DOHH2 (cell line): ENCODE measurements around the gene IFITM10.
"Not testable (repeated sequence)": the region's sequence is repeated elsewhere in the genome, so short reads cannot be mapped to it uniquely, and the experiment has no call there.

ENCODE experiments used
- H3F3A ChIP-seq: fragments of 200-600 bp; sonication (generic), shearing (Covaris generic); 2 replicates; pipeline ENCODE4 v1.6.0; 2016; ENCODE audit warnings: antibody characterized with exemption, mild to moderate bottlenecking; ENCODE audit not compliant: control insufficient read depth, insufficient read depth
- H3K27ac ChIP-seq: fragments of 200-600 bp; sonication (generic); 2 replicates; pipeline ENCODE4 v1.5.1; 2014; ENCODE audit warnings: low read depth, mild to moderate bottlenecking, low read length, moderate library complexity
- H3K27me3 ChIP-seq: fragments of 200-600 bp; sonication (generic); 2 replicates; pipeline ENCODE4 v1.6.1; 2014; ENCODE audit warnings: mild to moderate bottlenecking, low read length, mixed read lengths; ENCODE audit not compliant: control insufficient read depth
- H3K36me3 ChIP-seq: fragments of 200-600 bp; sonication (generic); 2 replicates; pipeline ENCODE4 v1.6.1; 2014; ENCODE audit warnings: mild to moderate bottlenecking, low read length, moderate library complexity, mixed read lengths; ENCODE audit not compliant: control insufficient read depth
- H3K4me1 ChIP-seq: fragments of 200-600 bp; sonication (generic); 2 replicates; pipeline ENCODE4 v1.6.1; 2014; ENCODE audit warnings: mild to moderate bottlenecking, low read length, mixed read lengths; ENCODE audit not compliant: control insufficient read depth
- H3K4me2 ChIP-seq: fragments of 200-600 bp; sonication (generic); 2 replicates; pipeline ENCODE4 v1.6.0; 2014; ENCODE audit warnings: mild to moderate bottlenecking, low read length, moderate library complexity
- H3K4me3 ChIP-seq: fragments of 200-600 bp; sonication (generic); 2 replicates; pipeline ENCODE4 v1.5.1; 2014; ENCODE audit warnings: mild to moderate bottlenecking, low read length, mixed read lengths
- H3K79me2 ChIP-seq: fragments of 200-600 bp; sonication (generic); 2 replicates; pipeline ENCODE4 v1.6.1; 2014; ENCODE audit warnings: mild to moderate bottlenecking, low read length, mixed read lengths; ENCODE audit not compliant: control insufficient read depth
- H3K9me2 ChIP-seq: fragments of 200-600 bp; sonication (generic); replicated peaks from 2 replicates; pipeline ENCODE4 v1.6.1; 2014; ENCODE audit warnings: mild to moderate bottlenecking, low read length, mixed read lengths; ENCODE audit not compliant: control insufficient read depth
- H3K9me3 ChIP-seq: fragments of 200-600 bp; sonication (generic); 2 replicates; pipeline ENCODE4 v1.6.1; 2014; ENCODE audit warnings: antibody characterized with exemption, low read length, mixed read lengths; ENCODE audit not compliant: control insufficient read depth, insufficient read depth
- H4K20me1 ChIP-seq: fragments of 200-600 bp; sonication (generic); 2 replicates; pipeline ENCODE4 v1.6.0; 2014; ENCODE audit warnings: low read depth, mild to moderate bottlenecking, antibody characterized with exemption, low read length, moderate library complexity; ENCODE audit not compliant: control insufficient read depth, insufficient read depth
- EZH2phosphoT487 ChIP-seq: fragments of 200-600 bp; sonication (generic); IDR thresholded peaks from 2 replicates; pipeline ENCODE4 v1.6.1; 2017; ENCODE audit warnings: borderline replicate concordance, mild to moderate bottlenecking, antibody characterized with exemption, low read length, moderate library complexity, mixed read lengths
- TF ChIP-seq, protein P1 (sequence below): fragments of 200-600 bp; sonication (generic); IDR thresholded peaks from one replicate; pipeline ENCODE4 v1.5.1; 2014; ENCODE audit warnings: antibody characterized with exemption, mild to moderate bottlenecking, low read depth, low read length; ENCODE audit not compliant: poor library complexity, severe bottlenecking

The IFITM10 gene

DNA sequence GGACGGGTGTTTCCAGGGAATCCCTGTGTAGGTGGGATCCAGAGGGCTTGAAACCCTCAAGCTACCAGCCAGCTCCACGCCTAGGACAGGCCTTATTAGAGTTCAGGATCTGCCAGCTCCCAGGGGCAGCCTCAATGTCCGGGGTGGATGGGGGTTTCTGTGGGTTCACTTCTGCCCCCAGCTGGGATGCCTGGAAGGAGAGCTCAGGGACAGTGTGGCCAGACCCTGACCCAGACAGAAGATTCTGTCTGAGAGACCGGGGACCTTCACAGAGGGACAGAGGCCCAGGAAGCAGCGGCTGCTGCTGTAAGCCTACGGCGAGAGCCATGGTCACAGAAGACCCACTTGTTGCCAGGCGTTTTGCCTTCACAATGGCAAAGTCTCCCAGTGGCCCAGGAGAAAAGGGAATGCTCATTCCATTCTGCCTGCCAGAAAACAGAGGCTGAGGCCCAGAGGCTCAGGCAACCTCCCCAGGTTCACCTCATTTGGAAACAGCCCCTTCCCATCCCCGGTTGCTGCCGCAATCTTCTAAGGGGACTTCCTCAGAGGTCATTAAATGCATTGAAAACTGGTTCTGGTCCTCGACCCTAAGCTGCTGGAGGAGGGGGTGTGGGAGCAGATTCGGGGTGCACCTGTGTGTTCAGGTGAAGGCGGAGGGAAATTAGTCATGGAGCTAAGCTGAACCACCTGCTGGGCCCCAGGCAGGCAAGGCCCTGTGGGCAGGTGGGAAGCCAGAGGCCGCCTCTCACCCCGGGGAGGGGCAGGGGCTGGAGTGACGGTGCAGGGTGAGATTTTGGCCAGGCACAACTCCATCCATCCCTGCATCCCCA, 58.3 kb downstream of the IFITM10 start:
- Histone ChIP-seq H3K36me3 (no peaks in the 10 kb centered on the region), H3K27me3 (peaks cover 2% of the 10 kb centered on the region; the same call in 1 of the 2 replicates), H3F3A (no peaks in the 10 kb centered on the region), H3K9me2 (no peaks in the 10 kb centered on the region), H3K4me2 (no peak overlapping the region), H3K27ac (no peak overlapping the region), H3K79me2 (no peaks in the 10 kb centered on the region), H3K4me3 (no peak overlapping the region), H4K20me1 (no peaks in the 10 kb centered on the region), H3K4me1 (peaks cover 7% of the 10 kb centered on the region), H3K9me3 (no peaks in the 10 kb centered on the region)
- TF ChIP-seq, protein P1, sequence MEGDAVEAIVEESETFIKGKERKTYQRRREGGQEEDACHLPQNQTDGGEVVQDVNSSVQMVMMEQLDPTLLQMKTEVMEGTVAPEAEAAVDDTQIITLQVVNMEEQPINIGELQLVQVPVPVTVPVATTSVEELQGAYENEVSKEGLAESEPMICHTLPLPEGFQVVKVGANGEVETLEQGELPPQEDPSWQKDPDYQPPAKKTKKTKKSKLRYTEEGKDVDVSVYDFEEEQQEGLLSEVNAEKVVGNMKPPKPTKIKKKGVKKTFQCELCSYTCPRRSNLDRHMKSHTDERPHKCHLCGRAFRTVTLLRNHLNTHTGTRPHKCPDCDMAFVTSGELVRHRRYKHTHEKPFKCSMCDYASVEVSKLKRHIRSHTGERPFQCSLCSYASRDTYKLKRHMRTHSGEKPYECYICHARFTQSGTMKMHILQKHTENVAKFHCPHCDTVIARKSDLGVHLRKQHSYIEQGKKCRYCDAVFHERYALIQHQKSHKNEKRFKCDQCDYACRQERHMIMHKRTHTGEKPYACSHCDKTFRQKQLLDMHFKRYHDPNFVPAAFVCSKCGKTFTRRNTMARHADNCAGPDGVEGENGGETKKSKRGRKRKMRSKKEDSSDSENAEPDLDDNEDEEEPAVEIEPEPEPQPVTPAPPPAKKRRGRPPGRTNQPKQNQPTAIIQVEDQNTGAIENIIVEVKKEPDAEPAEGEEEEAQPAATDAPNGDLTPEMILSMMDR: no peak
- TF ChIP-seq EZH2phosphoT487: no peak

DNA sequence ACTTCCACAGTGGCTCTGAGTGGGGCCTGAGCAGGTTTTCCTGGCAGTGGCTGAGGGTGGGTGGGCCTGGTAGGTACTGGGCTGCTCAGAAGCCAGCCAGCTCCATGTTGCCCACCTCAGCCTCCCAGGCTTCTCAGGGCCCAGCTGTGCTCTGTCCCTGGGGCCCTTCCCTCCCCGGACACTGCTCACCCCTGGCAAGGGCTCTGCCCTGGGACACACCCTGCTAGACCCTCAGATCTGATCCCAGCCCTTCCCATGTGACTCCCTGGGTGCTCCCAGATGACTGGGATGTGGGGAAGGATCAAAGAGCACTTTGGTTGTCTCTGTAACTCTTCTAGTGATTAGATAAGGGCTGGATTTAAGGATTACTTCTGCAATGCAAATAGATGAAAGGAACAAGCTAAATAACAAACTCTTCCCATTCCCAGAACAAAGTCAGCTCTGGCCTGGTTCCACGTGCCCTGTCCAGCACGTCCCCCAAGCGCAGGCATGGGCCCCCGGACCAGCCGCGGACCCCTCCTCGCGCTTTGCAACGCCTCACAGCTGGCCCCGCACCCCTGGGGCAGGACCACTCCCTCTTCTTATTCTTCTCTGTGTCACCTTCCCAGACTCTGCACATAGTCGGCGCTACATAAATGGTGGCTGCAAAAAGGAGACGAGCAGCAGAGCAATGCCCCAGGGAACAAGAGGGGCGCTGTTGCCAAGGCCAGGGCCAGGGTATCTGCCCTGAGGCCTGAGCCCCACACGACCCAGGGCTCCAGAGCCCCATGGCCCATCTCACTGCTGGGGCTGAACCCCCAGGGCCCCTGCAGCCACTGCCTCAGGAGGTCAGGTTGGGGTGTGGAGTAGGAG, 59.1 kb downstream of the IFITM10 start:
- Histone ChIP-seq H3K9me2 (no peaks in the 10 kb centered on the region), H3K27me3 (peaks cover 2% of the 10 kb centered on the region; the same call in 1 of the 2 replicates), H3K27ac (no peak overlapping the region), H3K4me2 (no peak overlapping the region), H3K4me1 (peaks cover 7% of the 10 kb centered on the region), H3K9me3 (no peaks in the 10 kb centered on the region), H3K36me3 (no peaks in the 10 kb centered on the region), H3K4me3 (no peak overlapping the region), H3F3A (no peaks in the 10 kb centered on the region), H4K20me1 (no peaks in the 10 kb centered on the region), H3K79me2 (no peaks in the 10 kb centered on the region)
- TF ChIP-seq EZH2phosphoT487: no peak
- TF ChIP-seq, protein P1: peak; percentile 12

DNA sequence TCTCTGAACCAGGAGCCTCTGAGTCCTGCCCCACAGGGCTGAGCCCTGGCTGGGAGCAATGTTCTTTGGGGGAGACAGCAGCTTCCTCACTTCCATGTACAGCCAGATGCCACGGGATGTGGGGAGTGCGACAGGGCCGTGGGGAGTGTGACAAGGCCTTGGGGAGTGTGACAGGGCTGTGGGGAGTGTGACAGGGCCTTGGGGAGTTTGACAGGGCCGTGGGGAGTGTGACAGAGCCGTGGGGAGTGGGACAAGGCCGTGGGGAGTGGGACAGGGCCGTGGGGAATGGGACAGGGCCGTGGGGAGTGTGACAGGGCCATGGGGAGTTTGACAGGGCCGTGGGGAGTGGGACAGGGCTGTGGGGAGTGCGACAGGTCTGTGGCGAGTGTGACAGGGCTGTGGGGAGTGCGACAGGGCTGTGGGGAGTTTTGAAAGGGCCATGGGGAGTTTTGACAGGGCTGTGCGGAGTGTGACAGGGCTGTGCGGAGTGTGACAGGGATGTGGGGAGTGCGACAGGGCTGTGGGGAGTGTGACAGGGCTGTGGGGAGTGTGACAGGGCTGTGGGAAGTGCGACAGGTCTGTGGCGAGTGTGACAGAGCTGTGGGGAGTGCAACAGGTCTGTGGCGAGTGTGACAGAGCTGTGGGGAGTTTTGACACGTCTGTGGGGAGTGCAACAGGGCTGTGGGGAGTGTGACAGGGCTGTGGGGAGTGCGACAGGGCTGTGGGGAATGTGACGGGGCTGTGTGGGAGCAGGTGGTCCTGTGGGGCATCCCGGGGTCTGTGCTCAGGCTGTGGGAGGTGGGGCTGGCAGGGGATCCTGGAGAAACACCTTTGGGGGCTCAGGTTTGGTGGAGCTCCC, 60.0 kb downstream of the IFITM10 start:
- Histone ChIP-seq H3K4me3 (no peak overlapping the region), H3K4me2 (no peak overlapping the region), H3K4me1 (peaks cover 7% of the 10 kb centered on the region), H3K27ac (no peak overlapping the region), H3K36me3 (no peaks in the 10 kb centered on the region), H3F3A (no peaks in the 10 kb centered on the region), H3K27me3 (peaks cover 2% of the 10 kb centered on the region; the same call in 1 of the 2 replicates), H3K79me2 (no peaks in the 10 kb centered on the region), H3K9me2 (no peaks in the 10 kb centered on the region), H4K20me1 (no peaks in the 10 kb centered on the region), H3K9me3 (no peaks in the 10 kb centered on the region)
- TF ChIP-seq EZH2phosphoT487: no peak
- TF ChIP-seq, protein P1: no peak

DNA sequence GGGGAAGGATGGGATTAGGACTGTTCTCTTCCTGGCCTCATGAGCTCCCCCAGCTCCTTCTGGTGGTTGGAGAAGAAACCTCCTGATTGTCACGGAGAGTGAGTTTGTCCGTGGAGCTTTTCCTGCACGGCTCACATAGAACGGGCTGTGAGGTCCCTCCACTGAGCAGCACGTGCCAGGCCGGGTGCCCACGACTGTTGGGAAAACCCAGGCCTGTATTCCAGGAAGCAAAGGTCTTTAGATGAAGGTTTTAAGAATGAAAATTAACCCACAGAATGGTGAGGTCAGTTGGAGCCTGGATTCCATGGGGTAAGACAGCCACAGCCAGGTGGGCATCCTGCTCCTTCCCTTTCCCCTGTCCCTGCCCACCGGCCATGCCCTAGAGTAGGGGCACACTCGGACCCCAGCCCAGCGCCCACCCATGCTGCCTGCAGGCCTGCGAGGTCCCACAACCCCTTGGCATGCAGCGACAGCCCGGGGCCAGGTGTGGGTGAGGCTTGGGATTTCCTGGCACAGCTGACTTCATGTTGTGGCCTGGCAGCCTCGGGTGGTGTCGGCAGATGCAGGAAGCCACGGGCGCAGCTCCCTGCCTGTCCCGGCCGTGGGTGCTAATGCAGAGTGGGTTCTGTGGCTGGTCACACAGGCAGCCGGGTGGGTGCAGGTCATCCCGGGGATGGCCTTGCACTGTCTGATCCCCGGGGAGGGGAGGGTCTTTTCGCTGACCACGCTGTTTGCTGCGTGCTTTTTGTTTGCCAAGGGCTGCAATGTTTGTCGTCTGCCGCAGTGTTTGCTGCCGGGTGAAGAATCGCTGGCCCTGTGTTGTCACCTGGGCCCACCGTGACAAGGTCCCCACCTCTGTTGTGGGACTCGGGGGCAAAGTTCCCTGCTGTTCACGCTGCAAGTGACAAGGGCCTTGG, 60.9 kb downstream of the IFITM10 start:
- H3K9me3 ChIP-seq, H3K4me2 ChIP-seq, H3K27me3 ChIP-seq, H3K4me3 ChIP-seq, H4K20me1 ChIP-seq, H3F3A ChIP-seq, H3K27ac ChIP-seq, H3K79me2 ChIP-seq, H3K4me1 ChIP-seq, H3K36me3 ChIP-seq, H3K9me2 ChIP-seq: not testable (repeated sequence)
